ENCODE data around the gene DLGAP1.
"Not testable (repeated sequence)": the region's sequence is repeated elsewhere in the genome, so short reads cannot be mapped to it uniquely, and the experiment has no call there.

The DLGAP1 gene

DNA sequence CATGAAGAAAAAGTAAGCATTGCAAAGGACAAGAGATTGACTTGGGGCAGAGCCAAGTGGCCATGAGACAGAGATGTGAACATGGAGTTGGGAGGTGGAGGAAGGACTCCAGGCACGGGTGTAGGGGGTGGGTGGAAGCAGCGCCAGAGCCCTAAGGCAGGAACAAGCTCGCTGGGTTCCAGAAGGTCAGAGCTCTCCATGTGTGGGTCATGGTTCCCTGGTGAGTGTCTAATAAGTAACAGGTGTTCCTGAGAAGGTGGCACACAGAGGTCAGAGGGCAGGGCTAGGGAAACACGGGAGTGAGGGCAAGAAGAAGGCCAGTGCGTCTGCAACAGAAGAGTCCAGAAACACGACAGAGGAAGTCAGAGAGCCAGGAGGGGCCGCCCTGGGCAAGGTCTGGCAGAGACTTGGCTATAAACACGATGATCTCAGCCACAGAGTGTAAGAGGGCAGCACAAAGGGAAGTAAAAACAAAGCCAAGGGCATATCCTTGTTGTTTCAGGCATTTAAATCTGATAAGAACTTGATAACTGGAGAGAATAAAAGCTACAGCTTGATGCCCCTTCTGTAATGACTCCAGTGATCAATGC, 744.3 kb downstream of the DLGAP1 start:
- in situ Hi-C loops (cut with MboI; ENCODE audit: low sequenced_read_pairs), result no loop called here

DNA sequence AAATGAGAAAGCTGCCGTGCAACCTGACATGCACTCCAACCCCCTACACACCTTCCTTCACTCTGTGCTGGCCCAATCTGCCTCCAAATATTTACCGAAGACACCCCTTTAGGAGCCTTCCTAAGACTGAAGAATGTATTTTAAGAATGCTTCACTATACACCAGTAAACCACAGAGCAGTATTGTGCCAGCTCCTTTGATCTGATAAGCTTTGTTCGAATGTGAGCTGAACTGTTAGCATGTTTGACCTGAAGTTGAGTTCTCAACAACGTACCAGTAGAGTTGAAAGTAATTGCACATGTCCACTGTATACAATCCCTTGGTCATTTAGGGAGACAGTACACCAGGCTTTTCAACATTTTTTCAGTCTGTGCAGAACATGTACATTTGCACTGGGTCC, 745.9 kb downstream of the DLGAP1 start:
- in situ Hi-C loops (cut with MboI; ENCODE audit: low sequenced_read_pairs), result no loop called here

GRCh38 chr18:3706279-3707097, 748.6 kb downstream of the DLGAP1 start:
- in situ Hi-C loops (cut with MboI; ENCODE audit: low sequenced_read_pairs), result no loop called here

DNA sequence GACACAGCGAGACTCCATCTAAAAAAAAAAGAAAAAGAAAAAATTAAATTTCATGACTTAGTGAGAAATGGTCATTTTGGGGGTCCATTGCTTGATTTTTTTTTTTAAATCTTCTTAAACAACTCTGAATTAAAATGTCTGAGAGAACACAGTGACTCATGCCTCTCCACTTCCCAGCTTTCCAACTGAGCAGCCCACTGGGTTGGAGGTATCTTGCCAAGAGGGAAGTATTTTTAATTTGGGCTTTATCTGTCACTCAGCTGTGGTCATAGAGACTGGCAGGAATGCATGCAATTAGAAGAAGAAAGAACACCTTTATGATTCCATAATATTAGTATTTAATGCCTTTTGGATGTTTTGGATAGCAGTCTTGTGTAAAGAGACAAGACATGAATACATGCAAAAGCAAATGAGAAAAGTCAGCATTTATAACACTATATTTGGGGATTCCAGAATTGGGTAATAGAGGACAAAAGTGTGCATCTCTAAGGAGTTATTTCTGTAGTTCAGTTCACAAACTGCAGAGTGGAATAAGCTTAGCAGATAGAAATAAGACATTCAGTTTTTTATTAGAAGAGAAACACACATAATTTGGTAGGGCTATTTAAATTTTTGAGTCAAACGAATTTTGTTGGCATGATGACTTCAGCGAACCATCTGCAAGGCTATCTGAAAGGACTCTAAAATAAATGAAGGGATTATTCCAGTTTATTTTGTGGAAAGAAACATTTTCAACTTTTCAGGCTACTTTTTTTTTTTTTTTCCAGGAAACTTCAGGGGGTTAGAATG, 750.4 kb downstream of the DLGAP1 start:
- in situ Hi-C loops (cut with MboI; ENCODE audit: low sequenced_read_pairs), result no loop called here

DNA sequence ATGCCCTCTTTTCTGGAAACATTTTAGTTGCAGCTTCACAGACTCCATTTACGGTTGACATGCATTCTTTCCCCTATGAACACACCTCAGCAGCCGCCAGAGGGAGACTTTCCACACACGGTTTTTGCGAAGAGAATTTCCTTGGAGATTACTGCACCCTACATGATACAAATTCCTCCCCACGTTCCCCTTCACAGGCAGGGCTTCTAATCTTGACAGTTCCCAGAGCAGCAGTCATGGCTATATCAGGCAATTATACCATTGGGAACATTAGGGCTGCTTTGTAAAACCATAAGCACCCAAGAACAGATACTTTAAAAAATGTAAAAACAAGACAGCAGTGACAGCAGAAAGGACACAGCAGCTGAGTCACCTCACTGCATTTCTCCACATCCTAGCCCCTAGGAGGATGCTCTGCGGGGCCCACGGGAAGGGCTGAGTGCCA, 751.4 kb downstream of the DLGAP1 start:
- in situ Hi-C loops (cut with MboI; ENCODE audit: low sequenced_read_pairs), result no loop called here

DNA sequence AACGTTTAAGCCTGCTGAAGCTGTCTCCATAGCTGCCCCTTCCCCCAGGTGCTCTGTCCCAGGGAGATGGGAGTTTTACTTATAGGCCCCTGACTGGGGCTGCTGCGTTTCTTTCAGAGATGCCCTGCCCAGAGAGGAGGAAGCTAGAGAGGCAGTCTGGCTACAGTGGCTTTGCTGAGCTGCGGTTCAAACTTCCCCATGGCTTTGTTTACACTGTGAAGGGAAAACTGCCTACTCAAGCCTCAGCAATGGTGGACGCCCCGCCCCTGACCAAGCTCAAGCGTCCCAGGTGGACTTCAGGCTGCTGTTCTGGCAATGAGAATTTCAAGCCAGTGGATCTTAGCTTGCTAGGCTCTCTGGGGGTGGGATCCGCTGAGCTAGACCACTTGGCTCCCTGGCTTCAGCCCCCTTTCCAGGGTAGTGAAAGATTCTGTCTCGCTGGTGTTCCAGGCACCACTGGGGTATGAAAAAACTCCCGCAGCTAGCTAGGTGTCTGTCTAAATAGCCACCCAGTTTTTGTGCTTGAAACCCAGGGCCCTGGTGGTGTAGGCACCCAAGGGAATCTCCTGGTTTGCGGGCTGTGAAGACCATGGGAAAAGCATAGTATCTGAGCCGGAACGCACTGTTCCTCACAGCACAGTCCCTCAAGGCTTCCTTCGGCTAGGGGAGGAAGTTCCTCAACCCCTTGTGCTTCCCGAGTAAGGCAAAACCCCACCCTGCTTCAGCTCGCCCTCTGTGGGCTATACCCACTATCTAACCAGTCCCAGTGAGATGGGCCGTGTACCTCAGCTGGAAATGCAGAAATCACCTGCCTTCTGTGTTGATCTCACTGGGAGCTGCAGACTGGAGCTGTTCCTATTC, 755.2 kb downstream of the DLGAP1 start:
- in situ Hi-C loops (cut with MboI; ENCODE audit: low sequenced_read_pairs), result not testable (repeated sequence)

DNA sequence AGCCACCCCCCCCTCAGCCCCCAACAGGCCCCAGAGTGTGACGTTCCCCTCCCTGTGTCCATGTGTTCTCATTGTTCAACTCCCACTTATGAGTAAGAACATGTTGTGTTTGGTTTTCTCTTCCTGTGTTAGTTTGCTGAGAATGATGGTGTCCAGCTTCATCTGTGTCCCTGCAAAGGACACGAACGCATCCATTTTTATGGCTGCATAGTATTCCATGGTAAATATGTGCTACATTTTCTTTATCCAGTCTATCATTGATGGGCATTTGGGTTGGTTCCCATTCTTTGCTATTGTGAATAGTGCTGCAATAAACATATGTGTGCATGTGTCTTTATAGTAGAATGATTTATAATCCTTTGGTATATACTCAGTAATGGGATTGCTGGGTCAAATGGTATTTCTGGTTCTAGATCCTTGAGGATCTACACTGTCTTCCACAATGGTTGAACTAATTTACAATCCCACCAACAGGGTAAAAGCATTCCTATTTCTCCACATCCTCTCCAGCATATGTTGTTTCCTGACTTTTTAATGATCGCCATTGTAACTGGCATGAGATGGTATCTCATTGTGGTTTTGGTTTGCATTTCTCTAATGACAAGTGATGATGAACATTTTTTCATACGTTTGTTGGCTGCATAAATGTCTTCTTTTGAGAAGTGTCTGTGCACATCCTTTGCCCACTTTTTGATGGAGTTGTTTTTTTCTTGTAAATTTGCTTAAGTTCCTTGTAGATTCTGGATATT, 760.9 kb downstream of the DLGAP1 start:
- in situ Hi-C loops (cut with MboI; ENCODE audit: low sequenced_read_pairs), result not testable (repeated sequence)

DNA sequence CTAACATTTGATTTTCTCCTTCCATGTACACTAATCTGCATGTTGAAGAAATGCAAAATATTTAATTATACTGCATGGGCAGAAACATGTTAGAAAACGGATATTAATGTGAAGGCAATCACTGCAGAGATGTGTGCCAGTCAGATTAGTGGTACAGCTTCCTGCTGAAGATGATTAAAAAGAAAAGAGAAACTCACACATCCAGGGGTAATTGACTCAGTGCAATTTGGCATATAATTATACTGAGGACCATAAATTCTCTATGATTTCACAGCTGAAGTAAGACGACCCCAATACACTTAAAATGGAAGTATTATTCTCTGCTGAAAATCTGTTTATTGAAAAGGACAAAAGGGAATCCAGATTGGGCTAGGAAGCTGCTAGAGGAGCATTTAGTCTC, 761.7 kb downstream of the DLGAP1 start:
- in situ Hi-C loops (cut with MboI; ENCODE audit: low sequenced_read_pairs), result no loop called here

DNA sequence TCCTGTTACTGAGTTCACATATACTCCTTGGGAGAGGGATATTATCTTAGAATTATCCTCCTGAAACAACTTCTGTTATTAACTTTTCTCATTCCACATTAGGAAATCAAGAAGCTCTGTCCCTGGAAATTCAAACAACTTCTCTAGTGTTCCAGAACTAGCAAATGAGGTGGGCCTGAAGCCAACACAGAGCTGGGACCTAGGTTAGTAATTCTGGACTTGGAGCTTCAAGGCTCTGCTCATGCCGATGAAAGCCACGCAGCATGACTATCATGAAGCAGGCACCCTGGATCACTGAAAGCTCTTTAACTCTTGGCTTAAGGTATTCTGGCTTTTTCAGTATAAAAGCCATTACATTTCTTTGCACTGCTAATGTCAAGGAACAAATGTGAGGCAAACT, 762.4 kb downstream of the DLGAP1 start:
- in situ Hi-C loops (cut with MboI; ENCODE audit: low sequenced_read_pairs), result no loop called here

- in situ Hi-C loops (cut with MboI; ENCODE audit: low sequenced_read_pairs), result no loop called here
Observed at GRCh38 chr18:3692113-3692621, 762.9 kb downstream of the DLGAP1 start.

DNA sequence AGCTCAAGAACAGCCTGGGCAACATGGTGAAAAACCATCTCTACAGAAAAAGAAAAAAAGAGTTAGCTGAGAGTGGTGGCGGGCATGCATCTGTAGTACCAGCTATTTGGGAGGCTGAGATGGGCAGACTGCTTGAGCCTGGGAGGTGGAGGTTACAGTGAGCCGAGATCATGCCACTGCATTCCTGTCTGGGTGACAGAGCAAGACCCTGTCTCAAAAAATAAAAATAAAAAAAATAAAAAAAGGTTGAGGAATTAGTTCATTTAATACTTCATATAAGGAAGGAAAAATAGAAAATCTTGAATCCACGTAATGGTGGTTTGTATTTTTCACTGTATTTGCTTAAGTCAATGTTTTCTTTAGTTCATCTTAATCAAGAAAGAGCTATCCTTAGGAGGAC, 763.4 kb downstream of the DLGAP1 start:
- in situ Hi-C loops (cut with MboI; ENCODE audit: low sequenced_read_pairs), result no loop called here

DNA sequence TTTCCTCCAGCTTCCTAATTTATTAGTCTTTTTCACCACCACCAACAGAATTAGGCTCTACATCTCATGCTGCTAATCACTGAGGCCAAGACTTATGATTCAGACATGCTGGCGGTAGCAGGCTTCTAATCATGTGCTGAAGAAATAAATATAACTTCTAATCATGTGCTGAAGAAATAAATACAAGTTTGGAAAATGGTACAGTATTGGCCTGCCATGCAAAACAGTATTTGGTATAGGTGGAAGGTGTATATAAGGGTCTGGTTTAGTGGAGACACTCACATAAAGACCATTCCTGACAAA, 764.4 kb downstream of the DLGAP1 start:
- in situ Hi-C loops (cut with MboI; ENCODE audit: low sequenced_read_pairs), result no loop called here

- in situ Hi-C loops (cut with MboI; ENCODE audit: low sequenced_read_pairs), result no loop called here
Observed at GRCh38 chr18:3689986-3690763, 764.9 kb downstream of the DLGAP1 start.

GRCh38 chr18:3689091-3689490, 766.0 kb downstream of the DLGAP1 start:
- in situ Hi-C loops (cut with MboI; ENCODE audit: low sequenced_read_pairs), result no loop called here

DNA sequence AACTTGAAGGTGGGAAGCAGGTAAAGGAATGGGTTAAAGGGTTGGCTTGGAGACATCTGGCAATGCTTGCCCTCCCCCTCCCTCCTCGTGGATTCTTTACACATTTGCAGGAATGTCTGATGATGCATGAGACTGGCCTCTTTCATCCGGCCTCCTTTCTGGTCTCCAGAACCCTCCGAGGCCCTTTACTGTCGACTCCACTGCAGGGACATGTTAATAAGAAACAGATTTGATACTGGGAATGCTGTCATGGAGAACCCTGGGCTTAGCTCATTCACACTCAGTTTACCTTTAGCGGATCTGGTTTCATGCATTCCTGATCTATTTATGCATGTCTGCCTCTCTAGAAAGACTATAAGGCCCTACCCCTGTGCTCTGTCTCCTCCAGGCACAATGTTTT, 766.4 kb downstream of the DLGAP1 start:
- in situ Hi-C loops (cut with MboI; ENCODE audit: low sequenced_read_pairs), result no loop called here

DNA sequence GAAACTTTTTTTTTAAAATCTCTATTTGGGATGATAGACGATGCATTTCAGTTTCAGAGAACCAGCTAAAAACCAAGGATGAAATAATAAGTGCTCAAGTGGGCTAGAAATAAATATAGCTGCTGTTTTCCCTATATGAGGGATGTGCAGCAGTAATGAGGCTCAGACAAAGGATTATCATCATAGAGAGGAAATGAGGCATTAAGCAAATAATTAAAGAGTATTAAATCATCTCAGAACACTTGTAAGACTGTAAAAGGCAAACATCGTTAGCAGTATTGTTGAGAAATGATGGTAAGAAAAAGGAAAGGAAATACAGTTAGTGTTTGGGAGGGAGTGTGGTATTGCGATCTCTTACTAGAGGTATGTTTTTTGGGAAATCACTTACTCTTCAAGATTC, 771.6 kb downstream of the DLGAP1 start:
- in situ Hi-C loops (cut with MboI; ENCODE audit: low sequenced_read_pairs), result no loop called here

DNA sequence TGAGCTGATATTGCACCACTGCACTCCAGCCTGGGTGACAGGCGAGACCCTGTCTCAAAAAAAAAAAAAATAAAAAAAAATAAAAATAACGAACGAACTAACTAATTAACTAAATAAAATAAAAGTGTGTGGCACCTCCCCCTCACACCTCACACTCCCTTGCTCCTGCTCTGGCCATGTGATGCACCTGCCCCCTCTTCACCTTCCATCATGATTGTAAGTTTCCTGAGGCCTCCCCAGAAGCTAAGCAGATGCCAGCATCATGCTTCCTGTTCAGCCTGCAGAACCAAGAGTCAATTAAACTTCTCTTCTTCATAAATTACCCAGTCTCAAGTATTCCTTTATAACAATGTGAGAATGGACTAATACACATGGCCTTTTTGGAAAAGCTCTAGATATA, 773.0 kb downstream of the DLGAP1 start:
- in situ Hi-C loops (cut with MboI; ENCODE audit: low sequenced_read_pairs), result no loop called here

GRCh38 chr18:3679241-3679640, 775.9 kb downstream of the DLGAP1 start:
- in situ Hi-C loops (cut with MboI; ENCODE audit: low sequenced_read_pairs), result no loop called here

- in situ Hi-C loops (cut with MboI; ENCODE audit: low sequenced_read_pairs), result no loop called here
Observed at GRCh38 chr18:3675994-3676393, 779.1 kb downstream of the DLGAP1 start.
